HG02571 (cell line): ENCODE data around the gene UBIAD1.
A peak's percentile ranks its signal among the peaks of the same experiment; 100 is the strongest.

Experiments
- ATAC-seq: cut with Tn5 transposase; IDR thresholded peaks from one replicate; pipeline ENCODE4 v1.9.1; 2021; ENCODE audit warnings: mild to moderate bottlenecking, moderate library complexity; ENCODE audit not compliant: unreplicated experiment

The UBIAD1 gene

GRCh38 chr1:11308699-11309224 lies 35.8 kb downstream of the UBIAD1 start:
- no peak for ATAC-seq

GRCh38 chr1:11309385-11309784 lies 36.4 kb downstream of the UBIAD1 start:
- ATAC-seq = no peak

DNA sequence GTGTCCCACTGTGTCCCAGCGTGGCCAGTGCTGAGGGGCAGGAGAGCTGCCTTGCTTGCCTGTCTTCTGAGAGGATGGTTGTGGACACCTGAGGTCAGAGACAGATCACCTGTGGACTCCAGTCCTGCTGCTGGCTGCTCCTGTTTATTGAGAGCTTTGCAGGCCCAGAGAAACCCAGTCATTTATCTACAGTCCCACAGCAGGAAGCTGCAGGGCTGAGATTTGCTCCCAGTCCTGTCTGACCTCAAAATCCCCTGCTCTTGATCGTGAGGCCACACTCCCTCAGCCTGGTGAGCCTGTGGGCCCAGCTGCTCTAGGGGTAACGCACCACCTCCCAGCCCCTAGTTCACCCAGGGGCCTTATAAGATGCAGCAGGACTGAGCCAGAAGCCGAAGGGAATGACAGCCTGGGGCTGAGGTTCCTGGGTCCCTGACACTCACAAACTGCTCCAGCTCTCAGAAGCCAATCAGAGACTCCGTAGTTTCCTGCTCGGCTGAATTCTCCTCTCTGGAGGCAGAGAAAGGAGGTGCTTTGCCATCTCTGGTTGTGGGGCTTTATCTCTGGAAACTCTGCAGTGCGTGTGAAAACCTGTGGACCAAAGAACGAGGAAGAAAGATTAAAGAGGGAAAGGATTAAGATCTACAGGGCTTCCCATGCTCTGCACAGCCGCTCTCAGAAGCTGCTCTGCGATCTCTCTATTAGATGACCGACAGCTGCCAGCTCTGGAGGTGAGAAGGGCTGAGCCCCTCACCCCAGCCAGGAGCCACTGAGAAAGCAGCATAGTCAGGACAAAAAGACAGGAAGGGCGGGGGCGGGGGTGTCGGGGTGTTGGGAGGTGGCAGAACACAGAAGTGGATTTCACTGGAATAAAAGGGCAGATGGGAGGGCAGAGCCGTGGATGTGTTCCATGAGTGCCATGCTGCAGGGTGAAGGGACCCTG lies 39.1 kb downstream of the UBIAD1 start:
- ATAC-seq = no peak

DNA sequence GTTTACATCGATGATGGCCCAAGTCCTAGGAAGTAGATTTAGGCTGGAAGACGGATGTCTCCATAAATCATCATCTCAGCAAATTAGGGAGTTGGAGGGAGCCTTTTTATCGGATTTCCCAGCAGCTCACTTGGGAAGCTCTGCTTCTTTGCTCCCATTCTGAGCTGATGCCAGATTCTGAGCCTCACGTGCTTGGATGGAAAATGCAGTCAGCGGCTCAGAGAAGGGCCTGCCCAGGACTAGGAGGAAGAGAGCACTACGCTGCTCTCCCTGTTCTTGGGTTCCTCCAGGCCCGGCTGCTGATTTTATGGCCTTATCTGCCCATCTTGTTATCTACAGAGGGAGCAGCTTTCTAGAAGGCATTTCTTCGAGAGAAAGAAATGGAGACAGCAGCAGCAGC lies 42.0 kb downstream of the UBIAD1 start:
- no peak for ATAC-seq

DNA sequence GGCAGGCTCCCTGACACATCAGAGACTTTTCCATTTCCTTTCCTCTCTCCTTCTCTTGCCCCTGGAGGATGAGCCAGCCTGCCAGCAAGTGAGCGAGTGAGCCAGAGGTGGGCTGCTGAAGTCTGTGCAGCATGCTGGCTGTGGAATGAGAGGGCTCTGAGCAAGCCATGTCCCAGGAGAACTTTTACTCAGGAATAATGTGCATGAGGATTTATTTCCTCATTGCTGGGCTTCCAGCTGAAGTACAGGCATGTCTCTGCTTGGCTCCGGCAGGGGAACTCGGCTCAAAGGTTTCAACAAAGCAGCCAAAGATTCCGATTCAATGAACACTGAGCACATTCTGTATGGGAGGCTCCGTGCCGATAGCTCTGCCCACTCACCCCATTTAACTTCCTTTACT lies 43.7 kb downstream of the UBIAD1 start:
- no peak for ATAC-seq

- no peak for ATAC-seq
Measured at GRCh38 chr1:11318982-11319381, 46.0 kb downstream of the UBIAD1 start.

GRCh38 chr1:11320153-11320936 lies 47.3 kb downstream of the UBIAD1 start:
- ATAC-seq = no peak

DNA sequence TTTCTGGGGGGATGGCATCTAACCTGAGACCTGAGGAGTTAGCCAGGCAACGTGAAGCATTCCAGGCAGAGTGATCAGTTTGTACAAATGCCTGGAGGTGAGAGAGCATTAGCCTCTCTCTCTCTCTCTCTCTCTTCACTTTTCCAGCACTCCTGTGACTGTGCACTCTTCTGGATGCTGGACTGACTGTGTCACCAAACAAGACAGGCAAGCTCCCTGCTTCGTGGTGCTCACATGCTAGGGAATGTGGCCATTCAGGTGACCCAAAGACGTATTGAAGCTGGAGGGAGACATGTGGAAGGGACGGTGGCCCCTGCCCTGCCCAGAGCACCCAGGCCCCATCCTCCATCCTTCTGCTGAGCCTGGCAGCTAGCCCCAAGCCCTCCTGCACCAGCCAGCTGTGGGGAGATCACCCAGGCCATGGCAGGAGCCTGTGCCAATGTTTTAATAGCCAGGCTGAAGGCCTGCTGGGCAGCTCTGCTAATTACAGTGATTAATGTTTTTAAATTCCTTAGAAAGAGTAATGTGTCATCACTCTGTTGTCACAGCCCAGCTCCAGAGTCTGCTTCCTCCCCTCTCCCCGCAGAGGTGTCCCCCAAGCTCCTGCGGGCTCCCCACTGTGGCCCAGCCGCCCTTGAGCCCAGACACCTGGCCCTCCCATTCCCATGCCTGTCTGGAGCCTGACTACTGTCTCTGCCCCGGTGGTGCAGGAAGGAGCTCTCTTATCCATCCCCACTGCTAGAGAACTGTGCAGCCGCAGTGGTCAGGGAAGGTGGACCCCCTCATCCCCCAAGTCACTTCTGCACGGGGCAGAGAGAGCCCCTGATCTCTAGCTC lies 48.9 kb downstream of the UBIAD1 start:
- no peak for ATAC-seq

DNA sequence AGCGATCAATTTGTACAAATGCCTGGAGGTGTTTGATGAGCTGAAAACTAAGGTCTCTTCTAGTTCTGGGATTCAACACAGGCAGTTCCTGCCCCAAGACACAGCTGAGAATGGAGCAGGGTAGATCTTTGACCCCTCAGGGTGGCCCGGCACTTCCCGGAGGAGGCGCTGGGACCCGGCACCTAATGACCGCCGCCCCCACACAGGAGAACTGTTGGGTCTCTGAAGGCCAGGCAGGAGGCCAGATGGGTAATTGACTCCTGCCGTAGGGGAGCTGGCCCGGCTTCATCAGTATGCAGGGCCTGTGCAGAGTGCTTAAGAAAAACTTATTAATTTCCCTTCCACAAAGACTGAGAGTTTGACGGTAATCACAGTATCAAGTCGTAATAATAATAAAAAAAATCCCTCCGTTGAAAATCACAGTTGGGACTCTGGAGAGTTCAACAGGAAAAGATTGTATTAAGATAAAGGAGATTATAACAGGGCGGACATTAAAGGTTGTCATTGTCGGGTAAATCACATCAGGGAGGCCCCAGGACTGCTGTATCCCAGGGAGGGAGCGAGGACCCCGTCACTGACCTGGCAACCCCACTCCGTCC lies 51.7 kb downstream of the UBIAD1 start:
- no peak for ATAC-seq

DNA sequence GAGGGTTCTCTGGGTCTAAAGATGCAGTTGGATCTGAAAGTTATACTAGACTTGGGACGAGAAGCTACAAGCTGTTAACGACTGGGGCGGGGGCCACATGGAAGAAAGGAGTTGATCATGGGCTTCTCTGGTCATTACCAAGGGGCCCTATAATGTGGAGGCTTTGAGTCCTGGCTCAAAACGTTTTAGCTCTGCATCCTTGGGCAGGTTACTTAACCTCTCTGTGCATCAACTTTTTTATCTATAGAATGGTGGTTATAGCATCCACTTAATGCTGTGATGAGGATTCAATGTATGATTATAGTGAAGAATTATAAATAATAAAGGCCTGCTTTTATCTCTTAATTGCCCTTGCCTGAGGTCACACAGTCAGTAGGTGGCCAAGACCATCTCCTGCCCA lies 53.1 kb downstream of the UBIAD1 start:
- ATAC-seq = no peak

GRCh38 chr1:11328444-11328843 lies 55.4 kb downstream of the UBIAD1 start:
- ATAC-seq = no peak

- ATAC-seq = no peak
Measured at GRCh38 chr1:11330411-11330810, 57.4 kb downstream of the UBIAD1 start.

DNA sequence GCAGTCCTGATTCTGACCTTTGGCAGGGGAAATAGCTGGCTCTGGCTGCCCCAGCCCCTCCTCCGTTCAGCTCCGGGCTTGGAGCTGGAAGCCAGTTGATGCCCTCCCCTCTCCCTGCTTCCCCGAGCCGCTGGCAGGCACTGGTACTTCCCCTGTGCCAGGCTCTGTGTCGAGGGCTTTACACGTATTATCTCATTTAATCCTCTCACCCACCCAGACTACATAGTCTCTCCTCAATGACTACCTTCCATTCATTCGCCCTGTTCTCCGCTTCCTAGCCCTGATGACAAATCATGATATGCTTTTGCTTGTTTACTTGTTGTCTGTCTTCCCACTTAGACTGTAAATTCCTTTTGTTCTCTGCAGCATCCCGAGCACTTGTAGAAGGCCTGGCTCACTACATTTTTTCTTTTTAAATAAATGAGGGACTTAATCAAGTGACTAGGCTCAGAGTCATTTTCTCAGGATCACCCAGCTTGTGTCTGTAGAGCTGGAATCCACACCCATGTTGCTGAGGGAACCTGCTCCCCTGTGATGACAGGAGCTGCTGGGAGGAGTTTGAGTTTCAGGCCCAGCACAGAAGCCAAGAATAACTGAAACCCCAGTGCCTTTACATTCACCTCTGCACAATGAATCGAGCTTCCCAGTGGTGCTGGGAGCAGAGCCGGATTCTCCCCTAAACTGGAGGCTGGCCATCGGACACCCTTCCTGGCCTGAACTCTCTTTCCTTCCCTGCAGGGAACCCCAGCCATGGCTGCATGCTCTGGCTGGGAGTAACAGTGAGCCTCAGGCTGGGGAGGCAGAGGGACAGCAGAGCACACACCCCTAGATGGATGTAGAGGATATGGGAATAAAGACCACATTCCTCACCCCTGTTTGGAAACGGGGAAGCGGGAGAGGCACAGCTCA lies 58.3 kb downstream of the UBIAD1 start:
- ATAC-seq = no peak

GRCh38 chr1:11331945-11332546 lies 59.0 kb downstream of the UBIAD1 start:
- ATAC-seq = no peak

DNA sequence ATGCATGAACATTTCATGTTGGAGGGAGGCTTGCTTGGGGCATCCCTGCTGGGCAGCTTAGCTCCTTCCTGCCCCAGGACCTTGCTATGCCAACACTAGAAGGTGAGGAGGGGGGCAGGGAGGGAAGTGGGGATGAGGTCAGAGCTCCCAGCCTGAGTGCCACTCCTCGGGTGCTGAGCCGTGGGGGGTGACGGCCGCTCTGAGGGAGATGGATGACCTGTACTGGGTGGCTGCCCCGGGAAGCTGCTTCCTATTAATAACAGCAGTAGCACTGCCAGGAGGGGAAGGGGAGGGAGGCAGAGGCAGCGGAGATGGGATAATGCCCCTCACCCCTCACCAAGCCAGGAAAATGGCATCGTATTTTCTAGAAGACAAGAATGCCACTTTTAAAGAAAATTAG lies 60.6 kb downstream of the UBIAD1 start:
- no peak for ATAC-seq

DNA sequence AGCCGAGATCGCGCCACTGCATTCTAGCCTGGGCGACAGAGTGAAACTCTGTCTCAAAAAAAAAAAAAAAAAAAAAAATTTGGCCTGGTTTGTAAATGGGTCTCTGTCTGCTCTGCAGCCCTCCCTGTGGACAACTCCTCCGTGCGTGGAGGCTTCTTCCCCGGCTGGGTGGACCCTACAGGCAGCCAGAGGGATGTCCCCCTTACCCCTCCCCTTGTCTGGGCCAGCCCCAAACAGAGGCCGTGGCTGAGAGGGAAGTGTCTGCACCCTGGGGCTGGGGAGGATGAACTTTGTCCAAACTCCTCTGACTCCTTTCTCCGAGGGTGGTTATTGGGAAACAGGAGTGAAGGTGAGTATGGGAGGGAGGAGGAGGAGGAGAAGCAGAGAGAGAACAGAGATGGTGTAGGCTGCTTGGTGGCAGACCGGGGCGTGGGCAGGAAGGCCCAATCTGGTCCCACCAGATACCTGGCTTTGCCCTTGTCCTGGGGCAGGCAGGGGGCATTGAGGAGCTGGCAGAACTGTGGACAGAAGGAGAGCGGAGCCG lies 61.3 kb downstream of the UBIAD1 start:
- ATAC-seq = no peak

GRCh38 chr1:11334821-11335220 lies 61.8 kb downstream of the UBIAD1 start:
- ATAC-seq = no peak

GRCh38 chr1:11335417-11336056 lies 62.5 kb downstream of the UBIAD1 start:
- ATAC-seq = peak; percentile 67
